ENCODE measurements around the gene ENPP3.

DNA sequence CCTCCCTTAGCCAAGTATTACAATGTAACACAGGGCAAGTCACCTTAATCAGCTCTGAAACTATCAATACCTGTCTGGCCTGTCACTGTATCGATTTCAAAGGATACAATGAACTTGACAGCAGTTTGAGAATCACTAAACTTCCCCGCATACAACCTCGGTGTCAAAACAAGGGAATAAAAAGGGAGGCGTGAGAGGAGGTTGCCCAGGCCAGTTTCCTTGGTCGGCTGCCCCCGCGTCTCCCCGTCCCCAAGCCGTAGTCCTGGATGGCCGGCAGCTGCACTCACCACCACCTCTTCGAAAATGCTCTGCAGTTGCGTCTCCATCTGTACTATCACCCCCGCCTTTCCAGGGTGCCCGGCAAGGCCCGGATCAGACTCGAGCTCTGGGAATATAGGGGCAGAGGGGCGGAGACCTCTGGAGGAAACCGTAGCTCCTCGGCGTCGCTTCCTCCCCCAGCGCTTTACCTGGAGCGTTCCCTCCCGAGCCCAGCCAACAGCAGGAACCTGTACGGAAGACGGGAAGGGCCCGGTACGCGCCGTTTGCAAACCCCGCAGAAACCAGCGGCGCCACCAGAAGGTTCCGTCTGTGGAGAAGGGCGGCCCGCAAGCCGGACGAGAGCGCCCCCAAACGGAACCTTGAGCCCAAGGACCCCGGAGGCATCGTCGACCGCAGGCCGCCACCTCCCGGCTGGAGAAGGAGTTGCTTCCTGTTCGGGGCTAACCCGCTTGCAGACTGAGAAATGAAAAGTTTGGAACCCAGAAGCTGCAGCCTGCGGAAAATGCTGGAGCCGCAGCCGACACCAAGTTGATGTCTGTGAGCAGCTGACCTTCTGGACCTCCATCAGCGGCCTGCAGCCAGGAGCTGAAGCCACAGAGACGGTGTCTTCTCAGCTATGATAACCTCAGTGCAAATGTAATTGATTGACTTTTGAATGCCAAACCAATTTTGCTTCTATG lies 9.1 kb upstream of the ENPP3 start, which contains the start of gene MED23:
- TF ChIP-seq SRY (CRISPR knock-in tag; IDR thresholded peaks at IDR 0.05) (no peak; the same call in 1 of the 2 replicates), ZBTB21 (CRISPR knock-in tag; IDR thresholded peaks at IDR 0.05) (peak; percentile 71; the same call in 1 of the 2 replicates), GABPA (IDR thresholded peaks at IDR 0.05; ENCODE audit: low read depth, low read length) (peak; percentile 99), GABPA (CRISPR knock-in tag; IDR thresholded peaks at IDR 0.05; ENCODE audit: low read depth) (peak; percentile 99), POLR2AphosphoS2 (IDR thresholded peaks at IDR 0.05; ENCODE audit: low read depth, low read length) (no peak), SMAD3 (CRISPR knock-in tag; IDR thresholded peaks at IDR 0.05) (peak; percentile 100), POLR2A (IDR thresholded peaks at IDR 0.05; ENCODE audit: insufficient read depth in 1 of 2, low read depth in 2 of 2, low read length in 2 of 2) (peak; percentile 86 to 88; a peak in 3 of 4 replicates), ZMYM3 (CRISPR knock-in tag; IDR thresholded peaks at IDR 0.05) (peak; percentile 97), ZFP90 (CRISPR knock-in tag; IDR thresholded peaks at IDR 0.05; ENCODE audit: borderline replicate concordance) (peak; percentile 98), SP4 (CRISPR knock-in tag; IDR thresholded peaks at IDR 0.05) (peak; percentile 98), NR3C1 (CRISPR knock-in tag; IDR thresholded peaks at IDR 0.05) (0 out of 2 replicates have a peak, but pooled peaks have one; percentile 77)
- TF ChIP-seq, protein P1, sequence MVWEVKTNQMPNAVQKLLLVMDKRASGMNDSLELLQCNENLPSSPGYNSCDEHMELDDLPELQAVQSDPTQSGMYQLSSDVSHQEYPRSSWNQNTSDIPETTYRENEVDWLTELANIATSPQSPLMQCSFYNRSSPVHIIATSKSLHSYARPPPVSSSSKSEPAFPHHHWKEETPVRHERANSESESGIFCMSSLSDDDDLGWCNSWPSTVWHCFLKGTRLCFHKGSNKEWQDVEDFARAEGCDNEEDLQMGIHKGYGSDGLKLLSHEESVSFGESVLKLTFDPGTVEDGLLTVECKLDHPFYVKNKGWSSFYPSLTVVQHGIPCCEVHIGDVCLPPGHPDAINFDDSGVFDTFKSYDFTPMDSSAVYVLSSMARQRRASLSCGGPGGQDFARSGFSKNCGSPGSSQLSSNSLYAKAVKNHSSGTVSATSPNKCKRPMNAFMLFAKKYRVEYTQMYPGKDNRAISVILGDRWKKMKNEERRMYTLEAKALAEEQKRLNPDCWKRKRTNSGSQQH (CRISPR knock-in tag; IDR thresholded peaks at IDR 0.05; ENCODE audit: low read depth) = peak; percentile 92; the same call in 1 of the 2 replicates
- TF ChIP-seq, protein P2, sequence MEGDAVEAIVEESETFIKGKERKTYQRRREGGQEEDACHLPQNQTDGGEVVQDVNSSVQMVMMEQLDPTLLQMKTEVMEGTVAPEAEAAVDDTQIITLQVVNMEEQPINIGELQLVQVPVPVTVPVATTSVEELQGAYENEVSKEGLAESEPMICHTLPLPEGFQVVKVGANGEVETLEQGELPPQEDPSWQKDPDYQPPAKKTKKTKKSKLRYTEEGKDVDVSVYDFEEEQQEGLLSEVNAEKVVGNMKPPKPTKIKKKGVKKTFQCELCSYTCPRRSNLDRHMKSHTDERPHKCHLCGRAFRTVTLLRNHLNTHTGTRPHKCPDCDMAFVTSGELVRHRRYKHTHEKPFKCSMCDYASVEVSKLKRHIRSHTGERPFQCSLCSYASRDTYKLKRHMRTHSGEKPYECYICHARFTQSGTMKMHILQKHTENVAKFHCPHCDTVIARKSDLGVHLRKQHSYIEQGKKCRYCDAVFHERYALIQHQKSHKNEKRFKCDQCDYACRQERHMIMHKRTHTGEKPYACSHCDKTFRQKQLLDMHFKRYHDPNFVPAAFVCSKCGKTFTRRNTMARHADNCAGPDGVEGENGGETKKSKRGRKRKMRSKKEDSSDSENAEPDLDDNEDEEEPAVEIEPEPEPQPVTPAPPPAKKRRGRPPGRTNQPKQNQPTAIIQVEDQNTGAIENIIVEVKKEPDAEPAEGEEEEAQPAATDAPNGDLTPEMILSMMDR (CRISPR knock-in tag; IDR thresholded peaks at IDR 0.05) = peak; percentile 100
- TF ChIP-seq, protein P3, sequence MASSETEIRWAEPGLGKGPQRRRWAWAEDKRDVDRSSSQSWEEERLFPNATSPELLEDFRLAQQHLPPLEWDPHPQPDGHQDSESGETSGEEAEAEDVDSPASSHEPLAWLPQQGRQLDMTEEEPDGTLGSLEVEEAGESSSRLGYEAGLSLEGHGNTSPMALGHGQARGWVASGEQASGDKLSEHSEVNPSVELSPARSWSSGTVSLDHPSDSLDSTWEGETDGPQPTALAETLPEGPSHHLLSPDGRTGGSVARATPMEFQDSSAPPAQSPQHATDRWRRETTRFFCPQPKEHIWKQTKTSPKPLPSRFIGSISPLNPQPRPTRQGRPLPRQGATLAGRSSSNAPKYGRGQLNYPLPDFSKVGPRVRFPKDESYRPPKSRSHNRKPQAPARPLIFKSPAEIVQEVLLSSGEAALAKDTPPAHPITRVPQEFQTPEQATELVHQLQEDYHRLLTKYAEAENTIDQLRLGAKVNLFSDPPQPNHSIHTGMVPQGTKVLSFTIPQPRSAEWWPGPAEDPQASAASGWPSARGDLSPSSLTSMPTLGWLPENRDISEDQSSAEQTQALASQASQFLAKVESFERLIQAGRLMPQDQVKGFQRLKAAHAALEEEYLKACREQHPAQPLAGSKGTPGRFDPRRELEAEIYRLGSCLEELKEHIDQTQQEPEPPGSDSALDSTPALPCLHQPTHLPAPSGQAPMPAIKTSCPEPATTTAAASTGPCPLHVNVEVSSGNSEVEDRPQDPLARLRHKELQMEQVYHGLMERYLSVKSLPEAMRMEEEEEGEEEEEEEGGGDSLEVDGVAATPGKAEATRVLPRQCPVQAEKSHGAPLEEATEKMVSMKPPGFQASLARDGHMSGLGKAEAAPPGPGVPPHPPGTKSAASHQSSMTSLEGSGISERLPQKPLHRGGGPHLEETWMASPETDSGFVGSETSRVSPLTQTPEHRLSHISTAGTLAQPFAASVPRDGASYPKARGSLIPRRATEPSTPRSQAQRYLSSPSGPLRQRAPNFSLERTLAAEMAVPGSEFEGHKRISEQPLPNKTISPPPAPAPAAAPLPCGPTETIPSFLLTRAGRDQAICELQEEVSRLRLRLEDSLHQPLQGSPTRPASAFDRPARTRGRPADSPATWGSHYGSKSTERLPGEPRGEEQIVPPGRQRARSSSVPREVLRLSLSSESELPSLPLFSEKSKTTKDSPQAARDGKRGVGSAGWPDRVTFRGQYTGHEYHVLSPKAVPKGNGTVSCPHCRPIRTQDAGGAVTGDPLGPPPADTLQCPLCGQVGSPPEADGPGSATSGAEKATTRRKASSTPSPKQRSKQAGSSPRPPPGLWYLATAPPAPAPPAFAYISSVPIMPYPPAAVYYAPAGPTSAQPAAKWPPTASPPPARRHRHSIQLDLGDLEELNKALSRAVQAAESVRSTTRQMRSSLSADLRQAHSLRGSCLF (CRISPR knock-in tag; IDR thresholded peaks at IDR 0.05; ENCODE audit: borderline replicate concordance) = peak; percentile 90; the same call in 1 of the 2 replicates
- TF ChIP-seq, protein P4, sequence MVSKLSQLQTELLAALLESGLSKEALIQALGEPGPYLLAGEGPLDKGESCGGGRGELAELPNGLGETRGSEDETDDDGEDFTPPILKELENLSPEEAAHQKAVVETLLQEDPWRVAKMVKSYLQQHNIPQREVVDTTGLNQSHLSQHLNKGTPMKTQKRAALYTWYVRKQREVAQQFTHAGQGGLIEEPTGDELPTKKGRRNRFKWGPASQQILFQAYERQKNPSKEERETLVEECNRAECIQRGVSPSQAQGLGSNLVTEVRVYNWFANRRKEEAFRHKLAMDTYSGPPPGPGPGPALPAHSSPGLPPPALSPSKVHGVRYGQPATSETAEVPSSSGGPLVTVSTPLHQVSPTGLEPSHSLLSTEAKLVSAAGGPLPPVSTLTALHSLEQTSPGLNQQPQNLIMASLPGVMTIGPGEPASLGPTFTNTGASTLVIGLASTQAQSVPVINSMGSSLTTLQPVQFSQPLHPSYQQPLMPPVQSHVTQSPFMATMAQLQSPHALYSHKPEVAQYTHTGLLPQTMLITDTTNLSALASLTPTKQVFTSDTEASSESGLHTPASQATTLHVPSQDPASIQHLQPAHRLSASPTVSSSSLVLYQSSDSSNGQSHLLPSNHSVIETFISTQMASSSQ (IDR thresholded peaks at IDR 0.05; ENCODE audit: low read depth) = peak; percentile 79
- TF ChIP-seq, protein P4 (CRISPR knock-in tag; IDR thresholded peaks at IDR 0.05; ENCODE audit: borderline replicate concordance) = peak; percentile 95
